KMS-11 (cell line): ENCODE data around the gene ADAMTS2.

Source experiments
- H2AFZ ChIP-seq: fragments of 200-600 bp; sonication (generic); 2 replicates; pipeline ENCODE4 v1.6.1; 2016; ENCODE audit warnings: antibody characterized with exemption, mixed run types, low read depth
- H3K27ac ChIP-seq: fragments of 200-600 bp; sonication (generic); 2 replicates; pipeline ENCODE4 v1.6.1; 2016; ENCODE audit warnings: mild to moderate bottlenecking, mixed run types
- H3K27me3 ChIP-seq: fragments of 200-600 bp; sonication (generic); 2 replicates; pipeline ENCODE4 v1.6.1; 2017; ENCODE audit warnings: mild to moderate bottlenecking, low read depth, mixed run types, moderate library complexity; ENCODE audit not compliant: insufficient read depth
- H3K36me3 ChIP-seq: fragments of 200-600 bp; sonication (generic); 2 replicates; pipeline ENCODE4 v1.6.1; 2017; ENCODE audit warnings: mild to moderate bottlenecking, mixed run types; ENCODE audit not compliant: insufficient read depth
- H3K4me1 ChIP-seq: fragments of 200-600 bp; sonication (generic); 2 replicates; pipeline ENCODE4 v1.6.1; 2016; ENCODE audit warnings: mild to moderate bottlenecking, low read depth, mixed run types; ENCODE audit not compliant: poor library complexity, severe bottlenecking
- H3K4me2 ChIP-seq: fragments of 200-600 bp; sonication (generic); 2 replicates; pipeline ENCODE4 v1.7.0; 2016; ENCODE audit warnings: mild to moderate bottlenecking, mixed run types
- H3K4me3 ChIP-seq: fragments of 200-600 bp; sonication (generic); IDR thresholded peaks from 2 replicates; pipeline ENCODE4 v1.6.1; 2017; ENCODE audit warnings: low read depth, low read length, mixed read lengths; ENCODE audit not compliant: insufficient read depth
- H3K79me2 ChIP-seq: fragments of 200-600 bp; sonication (generic); 2 replicates; pipeline ENCODE4 v1.6.1; 2016; ENCODE audit warnings: low read depth, mixed run types; ENCODE audit not compliant: insufficient read depth
- H3K9ac ChIP-seq: fragments of 200-600 bp; sonication (generic); 2 replicates; pipeline ENCODE4 v1.6.1; 2016; ENCODE audit warnings: mild to moderate bottlenecking, mixed run types
- H4K20me1 ChIP-seq: fragments of 200-600 bp; sonication (generic); 2 replicates; pipeline ENCODE4 v1.6.1; 2016; ENCODE audit warnings: mild to moderate bottlenecking, mixed run types; ENCODE audit not compliant: insufficient read depth
- CTCF ChIP-seq: fragments of 200-600 bp; sonication (generic); conservative IDR thresholded peaks from 2 replicates; pipeline ENCODE4 v1.6.1; 2017; ENCODE audit warnings: low read depth, mild to moderate bottlenecking, antibody characterized with exemption, low read length, moderate library complexity, mixed read lengths

Gene ADAMTS2

GRCh38 chr5:179336126-179336870 is 9.0 kb downstream of the ADAMTS2 start:
- Histone ChIP-seq H3K4me3 (no peak overlapping the region), H2AFZ (no peak overlapping the region), H3K27ac (no peak overlapping the region), H3K4me2 (no peak overlapping the region), H3K9ac (no peak overlapping the region), H4K20me1 (no peaks in the 10 kb centered on the region), H3K79me2 (no peaks in the 10 kb centered on the region), H3K27me3 (no peaks in the 10 kb centered on the region), H3K4me1 (no peaks in the 10 kb centered on the region), H3K36me3 (no peaks in the 10 kb centered on the region)
- no peak for TF ChIP-seq CTCF

GRCh38 chr5:179333796-179334761 is 11.2 kb downstream of the ADAMTS2 start:
- no peak for TF ChIP-seq CTCF
- no peaks in the 10 kb centered on the region for H3K36me3 ChIP-seq
- no peak overlapping the region for H2AFZ ChIP-seq
- no peaks in the 10 kb centered on the region for H4K20me1 ChIP-seq
- no peak overlapping the region for H3K27ac ChIP-seq
- no peaks in the 10 kb centered on the region for H3K27me3 ChIP-seq
- no peaks in the 10 kb centered on the region for H3K79me2 ChIP-seq
- no peak overlapping the region for H3K4me2 ChIP-seq
- H3K4me1 ChIP-seq: no peaks in the 10 kb centered on the region
- H3K9ac ChIP-seq: no peak overlapping the region
- H3K4me3 ChIP-seq: no peak overlapping the region

- no peaks in the 10 kb centered on the region for H4K20me1 ChIP-seq
- H3K79me2 ChIP-seq: no peaks in the 10 kb centered on the region
- TF ChIP-seq CTCF: no peak
- no peak overlapping the region for H3K9ac ChIP-seq
- no peaks in the 10 kb centered on the region for H3K36me3 ChIP-seq
- H3K4me3 ChIP-seq: no peak overlapping the region
- H3K4me1 ChIP-seq: no peaks in the 10 kb centered on the region
- no peak overlapping the region for H3K27ac ChIP-seq
- H2AFZ ChIP-seq: no peak overlapping the region
- H3K27me3 ChIP-seq: no peaks in the 10 kb centered on the region
- H3K4me2 ChIP-seq: no peak overlapping the region
Measured at GRCh38 chr5:179332741-179333290, 12.4 kb downstream of the ADAMTS2 start.

GRCh38 chr5:179331591-179332375 is 13.5 kb downstream of the ADAMTS2 start:
- no peak overlapping the region for H3K27ac ChIP-seq
- no peaks in the 10 kb centered on the region for H3K4me1 ChIP-seq
- no peak overlapping the region for H3K9ac ChIP-seq
- no peak overlapping the region for H3K4me2 ChIP-seq
- H3K36me3 ChIP-seq: no peaks in the 10 kb centered on the region
- H3K27me3 ChIP-seq: peaks cover 4% of the 10 kb centered on the region; the same call in 1 of the 2 replicates
- H4K20me1 ChIP-seq: no peaks in the 10 kb centered on the region
- no peak for TF ChIP-seq CTCF
- no peak overlapping the region for H3K4me3 ChIP-seq
- no peak overlapping the region for H2AFZ ChIP-seq
- no peaks in the 10 kb centered on the region for H3K79me2 ChIP-seq
